ENCODE results near the gene FKBP2. TPM values are rescaled to one million over a fixed set of nuclear protein-coding genes. Genes with fewer than 3 reads are reported as not detected.
A peak's percentile ranks its signal among the peaks of the same experiment; 100 is the strongest.

Gene FKBP2
- total and polyA plus RNA-seq, 3 experiments from 2014 or later, result 27.9 to 124 (median 28.4) TPM

DNA sequence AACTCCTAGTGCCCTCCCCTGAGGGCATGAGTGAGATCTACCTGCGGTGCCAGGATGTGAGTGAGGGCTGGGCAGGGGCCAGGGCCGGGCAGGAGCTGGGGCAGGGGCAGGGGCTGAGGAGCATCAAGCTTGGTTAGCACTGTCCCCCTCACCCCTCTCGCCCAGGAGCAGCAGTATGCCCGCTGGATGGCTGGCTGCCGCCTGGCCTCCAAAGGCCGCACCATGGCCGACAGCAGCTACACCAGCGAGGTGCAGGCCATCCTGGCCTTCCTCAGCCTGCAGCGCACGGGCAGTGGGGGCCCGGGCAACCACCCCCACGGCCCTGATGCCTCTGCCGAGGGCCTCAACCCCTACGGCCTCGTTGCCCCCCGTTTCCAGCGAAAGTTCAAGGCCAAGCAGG, 20.6 kb upstream of the FKBP2 start:
- Mint-ChIP-seq H3K9me3 (no peaks in the 10 kb centered on the region), H3K36me3 (peaks cover under 1 to 54% (median 2%) of the 10 kb centered on the region in 3 donors), H3K4me1 (peaks cover under 1 to 18% (median 8%) of the 10 kb centered on the region in 3 donors), H3K27ac (peak overlapping the region in 1 of 8 donors; percentile 22), H3K4me3 (no peak overlapping the region), H3K27me3 (no peaks in the 10 kb centered on the region)
- Histone ChIP-seq H3K27ac (ENCODE audit: low read depth, low read length) (no peak overlapping the region), H3K4me3 (ENCODE audit: low read length) (no peak overlapping the region), H3K9me3 (ENCODE audit: low read length) (no peaks in the 10 kb centered on the region), H3K4me1 (ENCODE audit: insufficient read depth, low read length) (peaks cover 4% of the 10 kb centered on the region), H3K36me3 (ENCODE audit: insufficient read depth, low read length) (peaks cover 34% of the 10 kb centered on the region), H3K27me3 (ENCODE audit: insufficient read depth, low read length, poor library complexity, severe bottlenecking) (no peaks in the 10 kb centered on the region)
- CTCF ChIA-PET, result interaction anchor here (0.5 to 12.0 kb wide), 2 partner anchors 14 to 1602 kb away, joined by 5 to 143 read pairs; partner anchors contain the start of gene FERMT3
- POLR2A ChIA-PET, result no interaction called here
- DNase-seq, result no peak

DNA sequence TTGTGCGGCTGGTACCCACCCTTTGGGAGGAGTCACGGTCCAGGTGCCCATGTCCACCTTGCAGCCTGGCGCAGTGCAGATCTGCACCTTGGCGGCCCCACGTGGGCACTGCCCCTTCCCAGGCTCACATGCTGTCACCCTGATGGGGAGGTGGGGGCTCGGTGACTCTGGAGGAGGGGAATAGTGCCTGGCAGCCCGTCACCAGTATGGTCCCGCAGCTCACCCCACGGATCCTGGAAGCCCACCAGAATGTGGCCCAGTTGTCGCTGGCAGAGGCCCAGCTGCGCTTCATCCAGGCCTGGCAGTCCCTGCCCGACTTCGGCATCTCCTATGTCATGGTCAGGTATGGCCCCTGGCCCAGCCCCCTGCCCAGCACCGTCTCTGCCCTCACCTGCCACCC, 20.1 kb upstream of the FKBP2 start:
- Mint-ChIP-seq H3K27me3 (no peaks in the 10 kb centered on the region), H3K4me1 (peaks cover 0 to 23% (median 10%) of the 10 kb centered on the region in 3 donors), H3K4me3 (no peak overlapping the region), H3K9me3 (no peaks in the 10 kb centered on the region), H3K27ac (peak overlapping the region in 1 of 8 donors; percentile 52), H3K36me3 (peaks cover 0 to 52% (median 2%) of the 10 kb centered on the region in 3 donors)
- ChIA-PET POLR2A (no interaction called here), CTCF (interaction anchor here (1.6 to 12.0 kb wide), 2 partner anchors 15 to 80 kb away, joined by 3 to 143 read pairs; partner anchors contain the start of genes CATSPERZ and FERMT3)
- no peak for DNase-seq
- Histone ChIP-seq H3K36me3 (ENCODE audit: insufficient read depth, low read length) (peaks cover 34% of the 10 kb centered on the region), H3K4me1 (ENCODE audit: insufficient read depth, low read length) (peaks cover 9% of the 10 kb centered on the region), H3K27me3 (ENCODE audit: insufficient read depth, low read length, poor library complexity, severe bottlenecking) (no peaks in the 10 kb centered on the region), H3K27ac (ENCODE audit: low read depth, low read length) (no peak overlapping the region), H3K9me3 (ENCODE audit: low read length) (no peaks in the 10 kb centered on the region), H3K4me3 (ENCODE audit: low read length) (no peak overlapping the region)

DNA sequence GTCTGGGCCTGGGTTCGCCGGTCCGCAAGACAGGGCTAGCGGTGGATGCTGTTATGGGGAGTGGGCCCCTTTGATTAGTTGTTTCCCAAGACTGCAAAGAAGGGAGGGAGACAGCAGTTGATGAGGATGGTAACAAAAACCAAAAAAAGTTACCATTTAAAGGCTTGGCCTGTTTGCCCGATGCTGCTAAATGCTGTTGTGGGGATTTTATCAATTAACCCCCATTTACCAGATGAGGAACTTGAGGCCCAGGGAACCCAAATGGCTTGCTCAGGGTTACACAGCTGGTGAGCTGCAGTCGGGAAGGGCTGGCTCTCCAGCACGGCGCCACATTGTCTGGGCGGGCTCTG, 18.3 kb upstream of the FKBP2 start:
- no peaks in the 10 kb centered on the region for H3K27me3 ChIP-seq (ENCODE audit: insufficient read depth, low read length, poor library complexity, severe bottlenecking)
- H3K4me3 Mint-ChIP-seq, result no peak overlapping the region

DNA sequence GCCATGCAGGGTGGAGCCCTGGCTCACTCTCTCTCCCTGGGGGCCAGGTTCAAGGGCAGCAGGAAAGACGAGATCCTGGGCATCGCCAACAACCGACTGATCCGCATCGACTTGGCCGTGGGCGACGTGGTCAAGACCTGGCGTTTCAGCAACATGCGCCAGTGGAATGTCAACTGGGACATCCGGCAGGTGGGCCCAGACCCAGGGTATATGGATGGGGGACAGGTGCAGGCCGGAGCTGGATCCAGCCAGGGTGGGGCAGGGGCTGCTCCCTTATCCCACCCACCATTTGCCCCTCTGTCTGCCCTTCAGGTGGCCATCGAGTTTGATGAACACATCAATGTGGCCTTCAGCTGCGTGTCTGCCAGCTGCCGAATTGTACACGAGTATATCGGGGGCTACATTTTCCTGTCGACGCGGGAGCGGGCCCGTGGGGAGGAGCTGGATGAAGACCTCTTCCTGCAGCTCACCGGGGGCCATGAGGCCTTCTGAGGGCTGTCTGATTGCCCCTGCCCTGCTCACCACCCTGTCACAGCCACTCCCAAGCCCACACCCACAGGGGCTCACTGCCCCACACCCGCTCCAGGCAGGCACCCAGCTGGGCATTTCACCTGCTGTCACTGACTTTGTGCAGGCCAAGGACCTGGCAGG, 17.8 kb upstream of the FKBP2 start:
- no peaks in the 10 kb centered on the region for H3K9me3 Mint-ChIP-seq
- Histone ChIP-seq H3K36me3 (ENCODE audit: insufficient read depth, low read length) (peaks cover 34% of the 10 kb centered on the region), H3K27me3 (ENCODE audit: insufficient read depth, low read length, poor library complexity, severe bottlenecking) (no peaks in the 10 kb centered on the region), H3K27ac (ENCODE audit: low read depth, low read length) (no peak overlapping the region), H3K4me1 (ENCODE audit: insufficient read depth, low read length) (peaks cover 20% of the 10 kb centered on the region), H3K4me3 (ENCODE audit: low read length) (no peak overlapping the region), H3K9me3 (ENCODE audit: low read length) (no peaks in the 10 kb centered on the region)
- CTCF ChIA-PET, result interaction anchor here (1.0 to 12.0 kb wide), 6 partner anchors 12 to 108 kb away, joined by 3 to 143 read pairs (median 6); partner anchors contain the start of genes FERMT3 and STIP1
- H3K4me1 Mint-ChIP-seq, result peaks cover 15 to 36% (median 18%) of the 10 kb centered on the region in 3 donors
- DNase-seq, result no peak
- H3K4me3 Mint-ChIP-seq, result peak overlapping the region in 1 of 7 donors; percentile 44
- peaks cover 0 to 47% (median 0%) of the 10 kb centered on the region in 3 donors for H3K36me3 Mint-ChIP-seq
- H3K27me3 Mint-ChIP-seq, result no peaks in the 10 kb centered on the region
- POLR2A ChIA-PET, result interaction anchor here (0.6 to 6.2 kb wide), 7 partner anchors 10 to 62 kb away, joined by 3 to 69 read pairs (median 3); partner anchors contain the start of genes FERMT3, GPR137, PPP1R14B and STIP1
- H3K27ac Mint-ChIP-seq, result peak overlapping the region in 1 of 8 donors; percentile 85

More for the DNA sequence above, 18.3 kb upstream of the FKBP2 start:
- Mint-ChIP-seq H3K27me3 (no peaks in the 10 kb centered on the region), H3K9me3 (no peaks in the 10 kb centered on the region), H3K27ac (peak overlapping the region in 1 of 8 donors; percentile 33), H3K4me1 (peaks cover 11 to 34% (median 18%) of the 10 kb centered on the region in 3 donors), H3K36me3 (peaks cover 0 to 49% (median 2%) of the 10 kb centered on the region in 3 donors)
- CTCF ChIA-PET, result interaction anchor here (12.0 kb wide), 1 partner anchor 16 kb away, joined by 143 read pairs; the partner anchor contains the start of gene FERMT3
- peaks cover 34% of the 10 kb centered on the region for H3K36me3 ChIP-seq (ENCODE audit: insufficient read depth, low read length)
- DNase-seq, result no peak
- no peaks in the 10 kb centered on the region for H3K9me3 ChIP-seq (ENCODE audit: low read length)
- H3K4me3 ChIP-seq (ENCODE audit: low read length), result no peak overlapping the region
- no peak overlapping the region for H3K27ac ChIP-seq (ENCODE audit: low read depth, low read length)
- peaks cover 20% of the 10 kb centered on the region for H3K4me1 ChIP-seq (ENCODE audit: insufficient read depth, low read length)
- POLR2A ChIA-PET, result interaction anchor here (0.6 to 6.2 kb wide), 2 partner anchors 9 to 17 kb away, joined by 3 to 69 read pairs; partner anchors contain the start of gene FERMT3

DNA sequence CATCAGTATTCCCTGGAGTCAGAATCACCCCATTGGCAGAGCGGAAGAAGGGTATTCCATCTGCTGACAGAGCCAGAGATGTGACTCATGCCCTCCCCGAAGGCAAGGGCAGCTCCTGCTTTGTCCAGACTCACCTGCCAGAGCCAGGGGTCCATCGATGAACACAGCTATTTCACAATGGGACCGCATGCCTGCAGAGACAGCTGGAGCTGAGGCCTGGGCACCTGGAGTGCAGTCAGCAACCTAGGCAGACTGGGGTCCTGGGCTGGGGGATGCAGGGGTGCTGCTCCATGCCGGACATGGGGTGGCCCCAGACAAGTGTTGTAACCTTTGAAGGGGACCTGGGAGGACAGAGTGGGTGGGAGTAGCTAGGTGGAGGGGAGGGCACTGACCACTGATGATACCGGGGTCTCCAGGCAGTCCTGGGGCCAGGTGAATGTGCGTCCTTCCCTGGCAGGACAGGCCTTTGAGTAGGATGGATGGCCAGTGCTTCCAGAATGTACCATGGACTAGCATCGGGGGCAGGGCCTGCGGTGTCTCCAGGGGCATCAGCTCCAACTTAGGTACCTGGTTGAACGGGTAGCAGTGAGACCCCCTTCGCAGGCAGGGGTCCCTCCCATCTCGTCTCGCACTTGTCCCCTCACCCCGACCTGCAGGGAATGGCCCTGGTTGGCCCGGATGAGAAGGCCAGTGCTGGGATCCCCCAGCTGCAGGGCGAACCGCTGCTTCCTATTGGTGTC, 16.6 kb upstream of the FKBP2 start:
- no peaks in the 10 kb centered on the region for H3K9me3 ChIP-seq (ENCODE audit: low read length)
- peaks cover 24% of the 10 kb centered on the region for H3K36me3 ChIP-seq (ENCODE audit: insufficient read depth, low read length)
- H3K36me3 Mint-ChIP-seq, result peaks cover 0 to 36% (median 0%) of the 10 kb centered on the region in 3 donors
- no peaks in the 10 kb centered on the region for H3K27me3 Mint-ChIP-seq
- no peaks in the 10 kb centered on the region for H3K9me3 Mint-ChIP-seq
- H3K27ac ChIP-seq (ENCODE audit: low read depth, low read length), result no peak overlapping the region
- H3K4me3 ChIP-seq (ENCODE audit: low read length), result no peak overlapping the region
- H3K27ac Mint-ChIP-seq, result peak overlapping the region in 6 of 8 donors; percentile 34 to 77 (median 66)
- peak overlapping the region in 6 of 7 donors; percentile 23 to 93 (median 91) for H3K4me3 Mint-ChIP-seq
- H3K4me1 Mint-ChIP-seq, result peaks cover 22 to 38% (median 23%) of the 10 kb centered on the region in 3 donors
- peaks cover 26% of the 10 kb centered on the region for H3K4me1 ChIP-seq (ENCODE audit: insufficient read depth, low read length)
- CTCF ChIA-PET, result interaction anchor here (0.6 to 12.0 kb wide), 11 partner anchors 8 to 107 kb away, joined by 3 to 143 read pairs (median 5); partner anchors contain the start of genes FERMT3 and STIP1
- POLR2A ChIA-PET, result interaction anchor here (1.0 to 6.2 kb wide), 6 partner anchors 9 to 61 kb away, joined by 3 to 69 read pairs (median 4); partner anchors contain the start of genes FERMT3, GPR137, PPP1R14B and STIP1
- H3K27me3 ChIP-seq (ENCODE audit: insufficient read depth, low read length, poor library complexity, severe bottlenecking), result no peaks in the 10 kb centered on the region
- peak in 1 of 5 donors; percentile 46 for DNase-seq

DNA sequence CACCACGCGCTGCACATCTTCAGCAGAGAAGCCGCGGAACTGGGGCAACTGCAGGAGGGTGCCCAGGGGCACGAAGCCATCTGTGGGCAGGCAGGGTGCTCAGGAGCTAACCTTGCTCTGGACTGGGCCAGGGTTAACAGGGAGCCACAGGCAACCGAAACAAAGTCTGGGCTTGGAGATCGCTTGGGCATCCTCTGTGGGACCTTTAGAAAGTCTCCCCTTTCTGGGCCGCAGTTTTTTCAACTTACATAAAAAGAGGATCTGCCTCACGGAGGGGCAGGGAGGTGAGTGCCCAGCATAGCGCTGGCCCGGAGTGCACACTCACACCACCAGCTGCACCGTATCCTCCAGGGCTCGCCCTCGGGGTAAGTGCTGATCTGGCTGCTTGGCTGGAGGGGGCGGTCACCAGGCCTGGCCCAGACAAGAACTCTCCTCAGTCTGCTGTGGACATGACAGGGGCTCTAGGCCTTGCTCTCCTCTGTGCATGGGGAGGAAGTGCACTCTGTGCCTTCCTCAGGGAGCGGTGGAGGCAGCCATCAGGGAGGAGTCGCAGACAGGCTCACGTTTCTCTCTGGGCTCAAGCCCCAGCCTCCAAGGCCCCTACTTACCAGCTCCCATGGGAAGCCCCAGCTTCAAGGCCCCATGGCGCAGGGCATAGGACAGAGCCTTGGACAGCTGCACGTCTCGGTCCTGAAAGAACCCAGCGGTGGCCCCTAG, 15.8 kb upstream of the FKBP2 start:
- ChIA-PET CTCF (interaction anchor here (0.7 to 12.0 kb wide), 6 partner anchors 10 to 79 kb away, joined by 3 to 143 read pairs (median 6); partner anchors contain the start of gene FERMT3), POLR2A (interaction anchor here (0.6 to 6.2 kb wide), 6 partner anchors 15 to 79 kb away, joined by 3 to 69 read pairs (median 8); partner anchors contain the start of genes FERMT3, FKBP2, PPP1R14B and STIP1)
- H3K27me3 Mint-ChIP-seq, result no peaks in the 10 kb centered on the region
- peak overlapping the region; percentile 90 for H3K4me3 ChIP-seq (ENCODE audit: low read length)
- H3K27ac ChIP-seq (ENCODE audit: low read depth, low read length), result peak overlapping the region; percentile 88
- H3K9me3 ChIP-seq (ENCODE audit: low read length), result no peaks in the 10 kb centered on the region
- peaks cover 16% of the 10 kb centered on the region for H3K36me3 ChIP-seq (ENCODE audit: insufficient read depth, low read length)
- H3K9me3 Mint-ChIP-seq, result no peaks in the 10 kb centered on the region
- DNase-seq, result peak in 1 of 5 donors; percentile 51
- peak overlapping the region; percentile 63 to 96 (median 91) for H3K27ac Mint-ChIP-seq
- H3K36me3 Mint-ChIP-seq, result peaks cover 0 to 29% (median 0%) of the 10 kb centered on the region in 3 donors
- H3K4me1 ChIP-seq (ENCODE audit: insufficient read depth, low read length), result peaks cover 33% of the 10 kb centered on the region
- peak overlapping the region; percentile 90 to 94 (median 92) for H3K4me3 Mint-ChIP-seq
- peaks cover 29 to 45% (median 30%) of the 10 kb centered on the region in 3 donors for H3K4me1 Mint-ChIP-seq
- no peaks in the 10 kb centered on the region for H3K27me3 ChIP-seq (ENCODE audit: insufficient read depth, low read length, poor library complexity, severe bottlenecking)
